Measurements from ENCODE around the gene GATA5. TPM values are rescaled to one million over a fixed set of nuclear protein-coding genes. Genes with fewer than 3 reads are reported as not detected.
A peak's percentile ranks its signal among the peaks of the same experiment; 100 is the strongest.

Gene GATA5
- total RNA-seq, 4 donors from 2014 or later: 0.26 to 17.8 (median 3.5) TPM; not detected in 1

- no peak for DNase-seq
- Histone ChIP-seq H3K9me3 (no peaks in the 10 kb centered on the region), H3K4me3 (no peak overlapping the region), H3K27ac (peak overlapping the region in 1 of 2 donors; percentile 40), H3K4me1 (peaks cover 0 to 4% of the 10 kb centered on the region in 2 donors), H3K36me3 (no peaks in the 10 kb centered on the region), H3K27me3 (no peaks in the 10 kb centered on the region)
- no peak for TF ChIP-seq CTCF (IDR thresholded peaks at IDR 0.05)
- TF ChIP-seq POLR2A (IDR thresholded peaks at IDR 0.05): no peak
- intact Hi-C loops (cut with DNase I; ENCODE audit: low total_unique reads): no loop called here
Measured at GRCh38 chr20:62485701-62486089, 9.9 kb upstream of the GATA5 start.

DNA sequence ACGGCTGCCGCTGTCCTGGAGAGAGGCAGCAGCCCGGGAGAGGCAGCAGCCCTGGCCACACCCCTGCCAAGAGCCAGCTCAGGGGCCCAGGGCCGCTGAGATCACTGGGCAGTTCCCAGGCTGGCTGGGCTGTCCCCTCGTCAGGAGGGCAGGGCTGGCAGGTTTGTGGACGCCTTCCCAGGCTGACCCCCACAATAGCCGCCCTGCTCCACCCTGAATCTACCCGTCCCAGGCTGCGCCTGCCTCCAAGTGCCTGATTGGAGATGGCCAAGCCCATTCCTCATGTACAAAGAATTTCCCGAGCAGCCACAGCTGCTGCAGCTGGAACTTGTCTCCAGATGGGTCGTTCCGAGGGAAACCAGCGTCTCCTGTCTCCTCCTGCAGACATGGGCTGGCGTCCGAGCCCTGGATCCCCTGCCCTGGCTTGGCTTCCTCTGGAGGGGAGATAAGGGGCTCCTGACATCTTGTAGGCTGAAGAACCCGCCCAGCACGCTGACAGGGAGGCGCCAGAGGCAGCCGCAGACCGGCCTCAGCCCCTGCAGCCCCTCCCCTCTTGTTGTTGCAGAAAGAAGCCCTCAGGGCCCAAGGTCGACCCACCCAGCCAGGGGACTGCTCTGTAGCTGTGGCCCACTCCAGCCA lies 9.4 kb upstream of the GATA5 start:
- no peak for TF ChIP-seq CTCF (IDR thresholded peaks at IDR 0.05)
- TF ChIP-seq POLR2A (IDR thresholded peaks at IDR 0.05): no peak
- intact Hi-C loops (cut with DNase I; ENCODE audit: low total_unique reads): no loop called here
- Histone ChIP-seq H3K9me3 (no peaks in the 10 kb centered on the region), H3K27me3 (no peaks in the 10 kb centered on the region), H3K36me3 (no peaks in the 10 kb centered on the region), H3K27ac (peak overlapping the region in 1 of 2 donors; percentile 40), H3K4me1 (peaks cover 0 to 4% of the 10 kb centered on the region in 2 donors), H3K4me3 (no peak overlapping the region)
- DNase-seq: peak; percentile 51 to 63

- Histone ChIP-seq H3K9me3 (no peaks in the 10 kb centered on the region), H3K4me3 (no peak overlapping the region), H3K27me3 (no peaks in the 10 kb centered on the region), H3K4me1 (peaks cover 0 to 4% of the 10 kb centered on the region in 2 donors), H3K36me3 (no peaks in the 10 kb centered on the region), H3K27ac (no peak overlapping the region)
- no peak for DNase-seq
- intact Hi-C loops (cut with DNase I; ENCODE audit: low total_unique reads): no loop called here
- TF ChIP-seq CTCF (IDR thresholded peaks at IDR 0.05) (no peak), POLR2A (IDR thresholded peaks at IDR 0.05) (no peak)
Measured at GRCh38 chr20:62484478-62484877, 8.7 kb upstream of the GATA5 start.

- intact Hi-C loops (cut with DNase I; ENCODE audit: low total_unique reads): no loop called here
- no peak for TF ChIP-seq CTCF (IDR thresholded peaks at IDR 0.05)
- TF ChIP-seq POLR2A (IDR thresholded peaks at IDR 0.05): no peak
- Histone ChIP-seq H3K27ac (no peak overlapping the region), H3K27me3 (no peaks in the 10 kb centered on the region), H3K36me3 (no peaks in the 10 kb centered on the region), H3K4me1 (peaks cover 0 to 4% of the 10 kb centered on the region in 2 donors), H3K9me3 (no peaks in the 10 kb centered on the region), H3K4me3 (no peak overlapping the region)
- no peak for DNase-seq
Measured at GRCh38 chr20:62483613-62484458, 8.0 kb upstream of the GATA5 start.

GRCh38 chr20:62482974-62483373 lies 7.2 kb upstream of the GATA5 start:
- DNase-seq: no peak
- Histone ChIP-seq H3K36me3 (no peaks in the 10 kb centered on the region), H3K9me3 (no peaks in the 10 kb centered on the region), H3K4me3 (no peak overlapping the region), H3K4me1 (peaks cover 0 to 4% of the 10 kb centered on the region in 2 donors), H3K27me3 (no peaks in the 10 kb centered on the region), H3K27ac (no peak overlapping the region)
- intact Hi-C loops (cut with DNase I; ENCODE audit: low total_unique reads): no loop called here
- TF ChIP-seq CTCF (IDR thresholded peaks at IDR 0.05) (no peak), POLR2A (IDR thresholded peaks at IDR 0.05) (no peak)

All from uterus (tissue), 4 donors.